ENCODE measurements around the gene GRN.
"Not testable (repeated sequence)": the region's sequence is repeated elsewhere in the genome, so short reads cannot be mapped to it uniquely, and the experiment has no call there.

The GRN gene

DNA sequence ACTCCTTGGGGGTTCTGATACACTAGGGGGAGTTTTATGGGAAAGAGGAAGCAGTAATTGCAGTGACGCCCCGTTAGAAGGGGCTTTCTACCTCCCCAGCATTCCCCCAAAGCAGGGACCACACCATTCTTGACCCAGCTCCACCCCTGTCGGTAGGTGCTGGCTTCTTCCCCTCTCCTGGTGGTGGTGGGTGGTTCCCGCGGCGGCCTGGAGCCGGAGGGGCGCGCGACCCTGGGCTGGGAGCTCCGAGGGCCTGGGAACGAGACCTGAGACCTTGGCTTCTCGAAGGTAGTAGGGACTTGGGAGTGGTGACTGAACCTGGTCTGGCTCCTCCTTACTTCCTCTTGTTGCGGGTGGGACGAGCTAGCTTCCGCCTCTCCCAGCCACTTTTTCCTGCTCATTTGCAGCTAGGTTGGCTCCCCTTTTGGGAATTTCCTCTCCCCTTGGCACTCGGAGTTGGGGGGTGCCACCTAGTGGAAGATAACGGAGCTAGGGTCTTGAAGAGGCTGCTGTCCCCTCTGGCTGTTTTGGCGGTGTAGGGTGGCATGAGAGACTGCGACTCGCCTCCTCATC lies 438 bp downstream of the GRN start:
- CTCF ChIA-PET, result interaction anchor here (0.9 to 18.4 kb wide), 26 partner anchors 10 to 402 kb away, joined by 3 to 250 read pairs (median 5); partner anchors contain the start of genes FAM171A2, TMEM101 and UBTF
- TF ChIP-seq, protein P1, sequence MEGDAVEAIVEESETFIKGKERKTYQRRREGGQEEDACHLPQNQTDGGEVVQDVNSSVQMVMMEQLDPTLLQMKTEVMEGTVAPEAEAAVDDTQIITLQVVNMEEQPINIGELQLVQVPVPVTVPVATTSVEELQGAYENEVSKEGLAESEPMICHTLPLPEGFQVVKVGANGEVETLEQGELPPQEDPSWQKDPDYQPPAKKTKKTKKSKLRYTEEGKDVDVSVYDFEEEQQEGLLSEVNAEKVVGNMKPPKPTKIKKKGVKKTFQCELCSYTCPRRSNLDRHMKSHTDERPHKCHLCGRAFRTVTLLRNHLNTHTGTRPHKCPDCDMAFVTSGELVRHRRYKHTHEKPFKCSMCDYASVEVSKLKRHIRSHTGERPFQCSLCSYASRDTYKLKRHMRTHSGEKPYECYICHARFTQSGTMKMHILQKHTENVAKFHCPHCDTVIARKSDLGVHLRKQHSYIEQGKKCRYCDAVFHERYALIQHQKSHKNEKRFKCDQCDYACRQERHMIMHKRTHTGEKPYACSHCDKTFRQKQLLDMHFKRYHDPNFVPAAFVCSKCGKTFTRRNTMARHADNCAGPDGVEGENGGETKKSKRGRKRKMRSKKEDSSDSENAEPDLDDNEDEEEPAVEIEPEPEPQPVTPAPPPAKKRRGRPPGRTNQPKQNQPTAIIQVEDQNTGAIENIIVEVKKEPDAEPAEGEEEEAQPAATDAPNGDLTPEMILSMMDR (IDR thresholded peaks at IDR 0.05; ENCODE audit: control extremely low read depth, extremely low read depth, low read depth, missing control alignments), result peak; percentile 72
- POLR2A ChIA-PET, result interaction anchor here (0.6 to 1.2 kb wide), 7 partner anchors 18 to 191 kb away, joined by 3 read pairs; partner anchors contain the start of genes FAM171A2 and SLC25A39
- DNase-seq (ENCODE audit: extremely low spot score), result no peak

DNA sequence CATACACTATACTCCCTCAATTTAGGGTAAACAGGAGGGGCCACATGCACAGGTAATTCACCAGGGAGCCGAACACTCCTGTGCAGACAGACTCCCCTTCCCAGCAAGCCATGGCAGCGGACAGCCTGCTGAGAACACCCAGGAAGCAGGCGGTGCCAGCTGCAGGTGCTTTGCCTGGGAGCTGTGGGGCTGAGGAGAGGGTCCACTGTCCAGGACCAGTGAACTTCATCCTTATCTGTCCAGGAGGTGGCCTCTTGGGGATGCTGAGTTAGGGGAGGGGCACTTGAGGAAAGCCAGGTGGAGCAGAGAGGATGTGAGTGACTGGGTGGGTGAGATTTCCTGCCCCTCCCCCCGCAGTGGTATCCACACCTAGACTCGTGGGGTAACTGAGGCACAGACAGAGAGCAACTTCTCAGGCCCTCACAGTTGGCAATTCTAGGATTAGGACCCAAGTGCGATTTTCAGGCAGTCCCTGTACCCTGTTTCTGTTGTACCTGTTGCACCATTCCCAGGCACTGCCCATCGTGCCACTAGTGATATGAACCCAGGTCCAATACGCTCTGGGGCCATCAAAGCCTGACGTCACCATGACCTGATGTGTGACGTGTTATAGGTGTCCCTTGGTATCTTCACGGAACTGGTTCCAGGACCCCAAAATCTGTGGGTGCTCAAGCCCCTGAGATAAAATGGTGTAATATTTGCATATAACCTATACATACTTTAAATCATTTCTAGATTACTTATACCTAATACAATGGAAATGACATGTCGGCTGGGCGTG lies 1.2 kb downstream of the GRN start:
- TF ChIP-seq, protein P1 (IDR thresholded peaks at IDR 0.05; ENCODE audit: control extremely low read depth, extremely low read depth, low read depth, missing control alignments), result no peak
- CTCF ChIA-PET, result interaction anchor here (1.1 to 18.4 kb wide), 23 partner anchors 9 to 403 kb away, joined by 3 to 250 read pairs (median 7); partner anchors contain the start of genes FAM171A2, TMEM101 and UBTF
- no peak for DNase-seq (ENCODE audit: extremely low spot score)
- POLR2A ChIA-PET, result interaction anchor here (0.6 to 1.2 kb wide), 5 partner anchors 17 to 190 kb away, joined by 3 read pairs; partner anchors contain the start of genes FAM171A2 and SLC25A39

DNA sequence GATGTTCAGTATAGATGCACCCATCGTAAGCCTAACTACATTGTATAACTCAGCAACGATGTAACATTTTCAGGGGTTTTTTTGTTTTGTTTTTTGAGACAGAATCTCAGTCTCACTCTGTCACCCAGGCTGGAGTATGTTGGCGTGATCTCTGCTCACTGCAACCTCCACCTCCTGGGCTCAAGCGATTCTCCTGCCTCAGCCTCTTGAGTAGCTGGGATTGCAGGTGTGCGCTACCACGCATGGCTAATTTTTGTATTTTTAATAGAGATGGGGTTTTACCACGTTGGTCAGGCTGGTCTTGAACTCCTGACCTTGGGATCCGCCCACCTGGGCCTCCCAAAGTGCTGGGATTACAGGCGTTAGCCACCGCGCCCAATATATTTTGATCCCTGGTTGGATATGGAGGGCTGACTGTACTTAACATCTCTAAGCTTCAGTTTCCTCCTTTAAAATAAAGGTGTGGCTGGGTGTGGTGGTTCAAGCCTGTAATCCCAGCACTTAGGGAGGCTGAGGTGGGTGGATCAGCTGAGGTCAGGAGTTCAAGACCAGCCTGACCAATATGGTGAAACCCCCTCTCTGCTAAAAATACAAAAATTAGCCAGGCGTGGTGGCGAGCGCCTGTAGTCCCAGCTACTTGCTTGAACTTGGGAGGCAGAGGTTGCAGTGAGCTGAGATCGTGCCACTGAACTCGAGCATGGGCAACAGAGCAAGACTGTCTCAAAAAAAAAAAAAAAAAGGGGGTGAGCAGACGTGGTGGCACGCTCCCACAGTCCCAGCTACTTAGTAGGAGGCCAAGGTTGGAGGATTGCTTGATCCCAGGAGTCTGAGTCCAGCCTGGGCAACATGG lies 2.3 kb downstream of the GRN start:
- DNase-seq (ENCODE audit: extremely low spot score), result not testable (repeated sequence)
- CTCF ChIA-PET, result interaction anchor here (1.0 to 18.4 kb wide), 10 partner anchors 9 to 176 kb away, joined by 3 to 250 read pairs (median 4); no protein-coding TSS in a partner anchor

DNA sequence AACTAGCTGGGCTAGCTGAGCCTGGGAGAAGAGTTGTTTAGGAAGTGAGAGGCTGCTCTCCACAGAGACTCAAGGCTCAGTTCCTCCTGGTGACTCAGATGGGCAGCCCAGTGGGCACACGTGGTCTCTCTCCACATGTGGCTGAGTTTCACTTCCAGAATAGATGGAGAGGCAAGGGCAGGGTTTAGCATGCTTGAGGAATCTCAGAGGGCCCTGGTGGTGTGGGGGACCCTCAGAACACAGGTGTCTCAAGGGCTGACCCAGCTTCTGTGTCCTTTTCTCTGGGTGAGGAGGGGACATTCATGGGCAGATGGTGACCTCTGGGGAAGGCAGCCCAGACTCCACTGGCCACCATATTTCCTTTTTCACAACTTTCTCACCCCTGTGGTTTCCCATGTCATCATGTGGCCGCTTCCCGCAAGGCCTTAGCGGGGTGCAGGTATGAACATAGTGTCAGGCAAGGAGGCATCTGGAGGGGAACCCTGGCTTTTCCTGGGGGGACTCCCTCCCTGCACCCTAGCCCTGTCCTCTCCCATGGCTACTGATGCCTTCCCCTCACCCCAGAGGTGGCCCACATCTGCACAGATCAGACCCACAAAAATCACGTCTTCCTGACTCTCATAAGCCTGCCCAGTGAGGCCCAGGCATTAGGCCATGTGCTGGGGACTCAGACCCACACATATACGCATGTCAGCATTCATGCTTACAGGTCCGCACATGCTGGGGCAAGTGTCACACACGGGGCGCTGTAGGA lies 3.3 kb downstream of the GRN start:
- POLR2A ChIA-PET, result interaction anchor here (0.6 to 0.8 kb wide), 2 partner anchors 22 to 154 kb away, joined by 3 to 6 read pairs; no protein-coding TSS in a partner anchor
- CTCF ChIA-PET, result interaction anchor here (1.0 to 18.4 kb wide), 12 partner anchors 8 to 175 kb away, joined by 3 to 250 read pairs (median 6); partner anchors contain the start of gene FAM171A2
- TF ChIP-seq, protein P1 (IDR thresholded peaks at IDR 0.05; ENCODE audit: control extremely low read depth, extremely low read depth, low read depth, missing control alignments), result no peak
- peak; percentile 81 for DNase-seq (ENCODE audit: extremely low spot score)

More for the DNA sequence above, 2.3 kb downstream of the GRN start:
- POLR2A ChIA-PET, result interaction anchor here (0.6 to 0.8 kb wide), 2 partner anchors 21 to 155 kb away, joined by 3 to 6 read pairs; no protein-coding TSS in a partner anchor

DNA sequence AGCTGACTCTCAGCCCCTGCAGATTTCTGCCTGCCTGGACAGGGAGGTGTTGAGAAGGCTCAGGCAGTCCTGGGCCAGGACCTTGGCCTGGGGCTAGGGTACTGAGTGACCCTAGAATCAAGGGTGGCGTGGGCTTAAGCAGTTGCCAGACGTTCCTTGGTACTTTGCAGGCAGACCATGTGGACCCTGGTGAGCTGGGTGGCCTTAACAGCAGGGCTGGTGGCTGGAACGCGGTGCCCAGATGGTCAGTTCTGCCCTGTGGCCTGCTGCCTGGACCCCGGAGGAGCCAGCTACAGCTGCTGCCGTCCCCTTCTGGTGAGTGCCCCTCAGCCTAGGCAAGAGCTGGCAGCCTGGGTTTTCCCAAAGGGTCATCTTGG lies 3.9 kb downstream of the GRN start:
- TF ChIP-seq, protein P1 (IDR thresholded peaks at IDR 0.05; ENCODE audit: control extremely low read depth, extremely low read depth, low read depth, missing control alignments), result no peak
- no peak for DNase-seq (ENCODE audit: extremely low spot score)
- ChIA-PET POLR2A (no interaction called here), CTCF (interaction anchor here (1.4 to 18.4 kb wide), 7 partner anchors 14 to 174 kb away, joined by 3 to 250 read pairs (median 6); partner anchors contain the start of gene FAM171A2)

DNA sequence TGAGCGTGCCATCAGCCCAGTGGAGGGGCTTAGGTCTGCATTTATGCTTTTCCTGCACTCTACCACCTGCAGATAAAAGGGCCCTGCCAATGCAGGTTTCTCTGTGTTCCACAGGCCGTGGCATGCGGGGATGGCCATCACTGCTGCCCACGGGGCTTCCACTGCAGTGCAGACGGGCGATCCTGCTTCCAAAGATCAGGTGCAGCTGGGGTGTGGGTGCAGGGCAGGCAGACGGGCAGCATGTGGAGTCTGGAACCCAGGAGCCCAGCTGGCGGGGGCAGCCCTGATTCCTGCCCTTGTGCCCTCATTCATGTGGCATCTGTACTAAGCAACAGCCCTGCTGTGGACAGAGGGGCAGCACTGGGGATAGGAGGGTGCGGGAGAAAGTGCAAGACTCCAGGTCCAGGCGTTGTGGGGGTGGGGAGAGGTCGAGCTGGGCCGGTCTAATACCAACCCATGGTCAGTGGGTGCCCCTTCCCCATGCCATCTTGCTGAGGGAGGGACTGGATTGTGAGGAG lies 4.5 kb downstream of the GRN start:
- TF ChIP-seq, protein P1 (IDR thresholded peaks at IDR 0.05; ENCODE audit: control extremely low read depth, extremely low read depth, low read depth, missing control alignments), result no peak
- no peak for DNase-seq (ENCODE audit: extremely low spot score)
- ChIA-PET CTCF (interaction anchor here (0.8 to 18.4 kb wide), 11 partner anchors 13 to 228 kb away, joined by 3 to 250 read pairs (median 5); partner anchors contain the start of genes FAM171A2 and TMUB2), POLR2A (no interaction called here)
